NCI-H526 (cell line): ENCODE results near the gene RPS6KA2.
A peak's percentile ranks its signal among the peaks of the same experiment; 100 is the strongest.

Experiments
- DNase-seq, 2 experiments: peaks; one replicate each; lab custom pipeline; 2025; lab: John Stamatoyannopoulos, UW

RPS6KA2 gene

GRCh38 chr6:166656230-166657151 is 29.4 kb upstream of the RPS6KA2 start:
- DNase-seq: no peak

- peak in 1 of 2 experiments; percentile 36 for DNase-seq
Observed at GRCh38 chr6:166655713-166656229, 28.7 kb upstream of the RPS6KA2 start.

- no peak for DNase-seq
Observed at GRCh38 chr6:166655251-166655650, 28.2 kb upstream of the RPS6KA2 start.

GRCh38 chr6:166654573-166654972 is 27.5 kb upstream of the RPS6KA2 start:
- no peak for DNase-seq

- no peak for DNase-seq
Observed at GRCh38 chr6:166653639-166653941, 26.5 kb upstream of the RPS6KA2 start.

- no peak for DNase-seq
Observed at GRCh38 chr6:166650824-166651807, 24.1 kb upstream of the RPS6KA2 start.

- no peak for DNase-seq
Observed at GRCh38 chr6:166650047-166650446, 23.0 kb upstream of the RPS6KA2 start.

- DNase-seq: no peak
Observed at GRCh38 chr6:166648846-166649245, 21.8 kb upstream of the RPS6KA2 start.

- DNase-seq: no peak
Observed at GRCh38 chr6:166647896-166648295, 20.8 kb upstream of the RPS6KA2 start.

GRCh38 chr6:166646716-166647115 is 19.7 kb upstream of the RPS6KA2 start:
- DNase-seq: no peak

- no peak for DNase-seq
Observed at GRCh38 chr6:166645896-166646295, 18.8 kb upstream of the RPS6KA2 start.

GRCh38 chr6:166644681-166645080 is 17.6 kb upstream of the RPS6KA2 start:
- DNase-seq: no peak

GRCh38 chr6:166643891-166644590 is 17.0 kb upstream of the RPS6KA2 start:
- no peak for DNase-seq

- no peak for DNase-seq
Observed at GRCh38 chr6:166642646-166643045, 15.6 kb upstream of the RPS6KA2 start.

- no peak for DNase-seq
Observed at GRCh38 chr6:166640342-166641043, 13.4 kb upstream of the RPS6KA2 start.

- no peak for DNase-seq
Observed at GRCh38 chr6:166639921-166640320, 12.9 kb upstream of the RPS6KA2 start.

GRCh38 chr6:166638573-166638964 is 11.5 kb upstream of the RPS6KA2 start:
- no peak for DNase-seq

GRCh38 chr6:166637812-166638572 is 10.9 kb upstream of the RPS6KA2 start:
- no peak for DNase-seq

GRCh38 chr6:166636934-166637333 is 9.9 kb upstream of the RPS6KA2 start:
- DNase-seq: no peak

GRCh38 chr6:166636191-166636933 is 9.3 kb upstream of the RPS6KA2 start:
- no peak for DNase-seq
